NT2/D1 (cell line): ENCODE data around the gene NOP16.
"Not testable (repeated sequence)": the region's sequence is repeated elsewhere in the genome, so short reads cannot be mapped to it uniquely, and the experiment has no call there.

Experiments
- DNase-seq: peaks from one replicate; pipeline ENCODE4 v3.0.0-alpha.2; 2011; ENCODE audit warnings: low read depth, low spot score
- H3K27me3 ChIP-seq: 2 replicates; pipeline ENCODE4 v1.6.0; 2011; ENCODE audit warnings: mild to moderate bottlenecking; ENCODE audit not compliant: insufficient read length, insufficient read depth
- H3K36me3 ChIP-seq: 2 replicates; pipeline ENCODE4 v1.6.1; 2011; ENCODE audit warnings: mild to moderate bottlenecking, low read length, mixed read lengths; ENCODE audit not compliant: insufficient read depth, insufficient read length
- H3K4me1 ChIP-seq: 2 replicates; pipeline ENCODE4 v1.5.1; 2011; ENCODE audit not compliant: insufficient read depth, insufficient read length
- H3K4me3 ChIP-seq: 2 replicates; pipeline ENCODE4 v1.5.1; 2011; ENCODE audit warnings: low read depth; ENCODE audit not compliant: insufficient read length
- H3K9ac ChIP-seq: 2 replicates; pipeline ENCODE4 v1.6.0; 2011; ENCODE audit warnings: low read depth; ENCODE audit not compliant: insufficient read length
- H3K9me3 ChIP-seq: 2 replicates; pipeline ENCODE4 v1.5.1; 2011; ENCODE audit warnings: mild to moderate bottlenecking, low read length; ENCODE audit not compliant: insufficient read depth
- SUZ12 ChIP-seq: IDR thresholded peaks from 2 replicates; pipeline ENCODE4 v1.6.1; 2011; ENCODE audit not compliant: insufficient read length, insufficient read depth; ENCODE audit errors: extremely low read depth
- YY1 ChIP-seq: IDR thresholded peaks from 2 replicates; pipeline ENCODE4 v1.6.1; 2011; ENCODE audit not compliant: insufficient read length, insufficient read depth
- ZNF274 ChIP-seq: IDR thresholded peaks from 2 replicates; pipeline ENCODE4 v1.6.1; 2011; ENCODE audit warnings: mild to moderate bottlenecking, low read depth, low read length

Gene NOP16

GRCh38 chr5:176408590-176408989 is 20.2 kb upstream of the NOP16 start:
- Histone ChIP-seq H3K36me3 (peaks cover 40% of the 10 kb centered on the region), H3K4me1 (no peaks in the 10 kb centered on the region), H3K9ac (no peak overlapping the region), H3K27me3 (no peaks in the 10 kb centered on the region), H3K9me3 (no peaks in the 10 kb centered on the region), H3K4me3 (no peak overlapping the region)
- no peak for TF ChIP-seq SUZ12
- no peak for TF ChIP-seq ZNF274
- TF ChIP-seq YY1: no peak
- DNase-seq: no peak

GRCh38 chr5:176408252-176408573 is 19.8 kb upstream of the NOP16 start:
- H3K4me3 ChIP-seq, H3K9me3 ChIP-seq, H3K27me3 ChIP-seq, H3K4me1 ChIP-seq, DNase-seq, H3K9ac ChIP-seq: not testable (repeated sequence)
- H3K36me3 ChIP-seq: peaks cover 39% of the 10 kb centered on the region

DNA sequence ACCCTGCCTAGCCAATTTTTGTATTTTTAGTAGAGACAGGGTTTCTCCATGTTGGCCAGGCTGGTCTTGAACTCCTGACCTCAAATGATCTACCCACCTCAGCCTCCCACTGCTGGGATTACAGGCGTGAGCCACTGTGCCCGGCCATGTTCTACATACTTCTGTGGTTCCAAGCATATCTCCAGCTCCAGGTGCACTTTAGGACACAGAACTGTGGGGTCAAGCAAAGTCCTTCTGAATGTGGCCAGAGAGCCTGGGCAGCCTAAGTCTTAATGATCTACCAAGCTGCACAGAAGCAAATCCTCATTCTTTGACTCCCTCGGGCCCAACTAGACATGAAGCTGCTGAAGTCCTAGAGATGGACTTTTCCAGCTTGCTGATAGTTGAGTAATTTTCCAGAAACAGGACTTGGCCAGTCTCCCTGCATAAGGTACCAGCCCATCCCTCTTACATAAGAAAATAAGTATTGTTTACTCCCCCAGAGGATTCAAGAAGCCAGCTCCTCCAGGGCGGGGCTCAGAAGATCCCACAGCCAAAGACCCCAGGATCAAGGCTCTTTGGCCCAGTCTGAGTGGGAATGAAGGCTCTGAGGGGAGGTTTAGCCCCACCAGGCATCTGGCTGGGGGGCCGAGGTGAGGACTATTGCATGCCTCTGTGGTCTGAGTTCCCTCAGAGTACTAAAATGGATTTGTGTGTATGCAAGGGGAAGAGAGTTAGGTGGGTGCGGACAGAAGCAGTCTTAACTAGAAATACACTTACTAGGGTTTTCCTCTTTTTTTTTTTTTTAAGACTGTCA is 19.3 kb upstream of the NOP16 start:
- Histone ChIP-seq H3K9me3 (no peaks in the 10 kb centered on the region), H3K27me3 (no peaks in the 10 kb centered on the region), H3K36me3 (peaks cover 36% of the 10 kb centered on the region), H3K9ac (no peak overlapping the region), H3K4me1 (no peaks in the 10 kb centered on the region), H3K4me3 (no peak overlapping the region)
- TF ChIP-seq ZNF274 (no peak), SUZ12 (no peak), YY1 (no peak)
- no peak for DNase-seq

- Histone ChIP-seq H3K9me3 (no peaks in the 10 kb centered on the region), H3K4me3 (no peak overlapping the region), H3K36me3 (peaks cover 36% of the 10 kb centered on the region), H3K4me1 (no peaks in the 10 kb centered on the region), H3K9ac (no peak overlapping the region), H3K27me3 (no peaks in the 10 kb centered on the region)
- DNase-seq: no peak
- TF ChIP-seq YY1 (no peak), SUZ12 (no peak)
These were observed 18.1 kb upstream of the NOP16 start for GRCh38 chr5:176406436-176407052.

- DNase-seq: no peak
These were observed 17.4 kb upstream of the NOP16 start for GRCh38 chr5:176405656-176406435.

DNA sequence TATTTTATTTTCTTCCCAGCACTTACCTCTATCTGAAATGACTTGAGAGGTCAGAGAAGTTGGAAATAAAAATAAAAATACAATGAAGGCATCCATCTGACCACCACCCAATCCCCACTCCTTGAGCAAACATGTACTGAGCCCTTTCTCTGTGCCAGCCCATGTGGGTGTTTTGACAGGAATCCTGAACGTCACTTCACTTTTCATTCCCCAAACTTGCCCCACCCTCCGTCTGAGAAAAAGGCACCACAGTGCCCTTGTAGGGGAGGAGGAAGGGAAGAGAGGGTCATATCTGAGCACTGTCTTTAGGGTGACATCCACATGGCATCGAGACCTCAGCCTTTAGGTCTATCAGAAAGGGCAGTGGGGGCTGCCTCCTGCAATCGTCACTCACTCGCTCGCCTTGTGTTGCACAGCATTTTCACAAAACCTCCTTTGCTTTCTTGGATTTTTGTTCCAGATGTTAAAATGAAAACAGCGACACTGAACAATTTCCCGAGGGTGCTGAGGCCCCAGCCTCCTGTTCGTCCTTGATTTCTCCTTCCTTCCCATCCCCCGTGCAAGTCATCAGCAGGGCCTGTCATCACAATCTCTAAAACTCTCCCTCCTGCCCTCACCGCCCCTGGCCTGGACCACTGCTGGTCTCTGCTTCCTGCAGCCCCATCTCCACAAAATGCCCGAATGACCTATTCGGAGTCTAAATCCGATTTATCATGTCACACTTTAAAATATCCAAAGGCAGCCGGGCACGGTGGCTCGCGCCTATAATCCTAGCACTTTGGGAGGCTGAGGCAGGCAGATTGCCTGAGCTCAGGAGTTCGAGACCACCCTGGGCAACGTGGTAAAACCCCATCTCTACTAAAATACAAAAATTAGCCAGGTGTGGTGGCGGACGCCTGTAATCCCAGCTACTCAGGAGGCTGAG is 13.1 kb upstream of the NOP16 start:
- no peak for TF ChIP-seq YY1
- no peak for TF ChIP-seq ZNF274
- no peak for TF ChIP-seq SUZ12
- Histone ChIP-seq H3K9ac (no peak overlapping the region), H3K4me1 (no peaks in the 10 kb centered on the region), H3K4me3 (no peak overlapping the region), H3K27me3 (no peaks in the 10 kb centered on the region), H3K9me3 (no peaks in the 10 kb centered on the region), H3K36me3 (peaks cover 15% of the 10 kb centered on the region)
- DNase-seq: no peak

More at GRCh38 chr5:176405656-176406435, 17.4 kb upstream of the NOP16 start:
- TF ChIP-seq ZNF274 (no peak), YY1 (no peak), SUZ12 (no peak)
- H3K4me1 ChIP-seq: no peaks in the 10 kb centered on the region
- H3K9ac ChIP-seq: no peak overlapping the region
- no peak overlapping the region for H3K4me3 ChIP-seq
- no peaks in the 10 kb centered on the region for H3K9me3 ChIP-seq
- H3K36me3 ChIP-seq: peaks cover 38% of the 10 kb centered on the region
- H3K27me3 ChIP-seq: no peaks in the 10 kb centered on the region
